ENCODE measurements around the gene LSM5.

LSM5 gene

GRCh38 chr7:32490127-32490796 is at the start of gene LSM5:
LSM5 (minus strand) TSS chr7:32490380; CDS start chr7:32490365, 15 bp downstream.
- no peak for TF ChIP-seq CTCF (IDR thresholded peaks at IDR 0.05; ENCODE audit: control insufficient read depth, insufficient read depth, low read depth, low read length, missing control alignments)
- DNase-seq (ENCODE audit: low read depth): no peak
- peak within 1 kb of the TSS; percentile 85 for H3K4me3 ChIP-seq (ENCODE audit: control insufficient read depth, low read depth, low read length)

- DNase-seq (ENCODE audit: low read depth): no peak
- TF ChIP-seq CTCF (IDR thresholded peaks at IDR 0.05; ENCODE audit: control insufficient read depth, insufficient read depth, low read depth, low read length, missing control alignments): no peak
- no peak overlapping the region for H3K4me3 ChIP-seq (ENCODE audit: control insufficient read depth, low read depth, low read length)
Measured at GRCh38 chr7:32539366-32539765, 49.2 kb upstream of the LSM5 start.

- no peak for DNase-seq (ENCODE audit: low read depth)
- TF ChIP-seq CTCF (IDR thresholded peaks at IDR 0.05; ENCODE audit: control insufficient read depth, insufficient read depth, low read depth, low read length, missing control alignments): no peak
- no peak overlapping the region for H3K4me3 ChIP-seq (ENCODE audit: control insufficient read depth, low read depth, low read length)
Measured at GRCh38 chr7:32537760-32538159, 47.6 kb upstream of the LSM5 start.

GRCh38 chr7:32536585-32536984 is 46.4 kb upstream of the LSM5 start:
- TF ChIP-seq CTCF (IDR thresholded peaks at IDR 0.05; ENCODE audit: control insufficient read depth, insufficient read depth, low read depth, low read length, missing control alignments): no peak
- no peak for DNase-seq (ENCODE audit: low read depth)
- no peak overlapping the region for H3K4me3 ChIP-seq (ENCODE audit: control insufficient read depth, low read depth, low read length)

- no peak overlapping the region for H3K4me3 ChIP-seq (ENCODE audit: control insufficient read depth, low read depth, low read length)
- TF ChIP-seq CTCF (IDR thresholded peaks at IDR 0.05; ENCODE audit: control insufficient read depth, insufficient read depth, low read depth, low read length, missing control alignments): no peak
- no peak for DNase-seq (ENCODE audit: low read depth)
Measured at GRCh38 chr7:32536016-32536415, 45.8 kb upstream of the LSM5 start.

- no peak for TF ChIP-seq CTCF (IDR thresholded peaks at IDR 0.05; ENCODE audit: control insufficient read depth, insufficient read depth, low read depth, low read length, missing control alignments)
- no peak overlapping the region for H3K4me3 ChIP-seq (ENCODE audit: control insufficient read depth, low read depth, low read length)
- DNase-seq (ENCODE audit: low read depth): no peak
Measured at GRCh38 chr7:32535162-32535702, 45.1 kb upstream of the LSM5 start.
